HepG2 (cell line): ENCODE data around the gene TSKU. TPM values are rescaled to one million over a fixed set of nuclear protein-coding genes. Genes with fewer than 3 reads are reported as not detected.

ENCODE experiments used
- CBX2 ChIP-seq, 2 experiments: fragments of 200-600 bp in 1 of 2; sonication (generic); formaldehyde crosslinking in 1 of 2; IDR thresholded peaks; 2 replicates each; pipeline versions ENCODE4 v1.7.0 to v1.8.1; 2018 to 2022; ENCODE audit warnings: low read depth in 2 of 2, low read length in 1 of 2, mild to moderate bottlenecking in 1 of 2, missing genetic modification reagents in 1 of 2
- CEBPG ChIP-seq: IDR thresholded peaks from 2 replicates; pipeline ENCODE4 v1.6.1; 2016
- DMAP1 ChIP-seq: IDR thresholded peaks from 2 replicates; pipeline ENCODE4 v1.6.1; 2016
- FOXP4 ChIP-seq: sonication (generic); formaldehyde crosslinking; IDR thresholded peaks from 2 replicates; pipeline ENCODE4 v1.4.0; 2020; ENCODE audit warnings: missing genetic modification reagents
- KDM6A ChIP-seq: IDR thresholded peaks from 2 replicates; pipeline ENCODE4 v1.6.1; 2016; ENCODE audit warnings: low read depth
- NFIB ChIP-seq: sonication (generic); formaldehyde crosslinking; IDR thresholded peaks from 2 replicates; pipeline ENCODE4 v1.9.0; 2021; ENCODE audit warnings: missing genetic modification reagents, mild to moderate bottlenecking, borderline replicate concordance
- PATZ1 ChIP-seq: sonication (generic); formaldehyde crosslinking; IDR thresholded peaks from 2 replicates; pipeline ENCODE4 v1.4.0; 2020; ENCODE audit warnings: missing genetic modification reagents
- PRDM15 ChIP-seq: sonication (generic); formaldehyde crosslinking; IDR thresholded peaks from 2 replicates; pipeline ENCODE4 v1.4.0; 2020; ENCODE audit warnings: missing genetic modification reagents
- REL ChIP-seq: sonication (generic); formaldehyde crosslinking; conservative IDR thresholded peaks from 2 replicates; pipeline ENCODE4 v1.8.0; 2022; ENCODE audit warnings: mild to moderate bottlenecking, missing genetic modification reagents, moderate library complexity
- SMC3 ChIP-seq: IDR thresholded peaks from 2 replicates; pipeline ENCODE4 v1.6.1; 2011; ENCODE audit warnings: low read length, improper control_type of control experiment
- YY1 ChIP-seq: IDR thresholded peaks from 2 replicates; pipeline ENCODE4 v1.6.1; 2011; ENCODE audit warnings: low read length, low read depth, moderate library complexity, mild to moderate bottlenecking; ENCODE audit not compliant: insufficient read depth, insufficient replicate concordance
- ZNF446 ChIP-seq: sonication (generic); formaldehyde crosslinking; IDR thresholded peaks from 2 replicates; pipeline ENCODE4 v1.5.0; 2020; ENCODE audit warnings: mild to moderate bottlenecking, missing genetic modification reagents
- ZNF629 ChIP-seq: sonication (generic); formaldehyde crosslinking; conservative IDR thresholded peaks from 2 replicates; pipeline ENCODE4 v1.5.0; 2020; ENCODE audit warnings: missing genetic modification reagents
- ZNF646 ChIP-seq: sonication (generic); formaldehyde crosslinking; IDR thresholded peaks from 2 replicates; pipeline ENCODE4 v1.9.0; 2021; ENCODE audit warnings: mild to moderate bottlenecking, missing genetic modification reagents
- polyA plus RNA-seq, 8 experiments: library from polyadenylated mRNA; depleted of rRNA in 3 of 8; stranded (reverse) in 7 of 8; unstranded in 1 of 8; fragments of >200 nt; fragmentation: Illumina TruSeq in 4 of 8; extraction: Trizol in 4 of 8; gene quantifications; 2 replicates each; pipeline versions ENCODE4 v1.2.1 to v1.2.3, GENCODE V29; 2011 to 2016; ENCODE audit warnings: low read depth in 4 of 8, missing spikeins in 1 of 8, mixed read lengths in 1 of 8; ENCODE audit not compliant: insufficient read depth in 1 of 8
- total RNA-seq, 5 experiments: library from RNA; depleted of rRNA; stranded (reverse); fragments of >200 nt; fragmentation: Illumina TruSeq; extraction: Trizol; gene quantifications; 2 replicates each; pipeline ENCODE4 v1.2.3, GENCODE V29; 2016; ENCODE audit warnings: low read depth in 1 of 5

TSKU gene
- total and polyA plus RNA-seq, 2 of the 13 experiments (the other 11 are each of a cell fraction or from before 2014, with no cell fraction given) = 20.3 to 21.4 TPM

GRCh38 chr11:76807206-76807875, 24.2 kb downstream of the TSKU start (continued):
- TF ChIP-seq ZNF646 (CRISPR knock-in tag) (no peak), PATZ1 (peak; percentile 17; the same call in 1 of the 2 replicates), REL (CRISPR knock-in tag) (no peak), CEBPG (CRISPR knock-in tag) (no peak), DMAP1 (CRISPR knock-in tag) (no peak), NFIB (CRISPR knock-in tag) (no peak), ZNF446 (no peak), YY1 (peak; percentile 64), CBX2 (IDR thresholded peaks at IDR 0.05; ENCODE audit: low read depth, low read length) (no peak), CBX2 (CRISPR knock-in tag; IDR thresholded peaks at IDR 0.05; ENCODE audit: low read depth) (no peak), SMC3 (peak; percentile 68), FOXP4 (CRISPR knock-in tag) (0 out of 2 replicates have a peak, but pooled peaks have one; percentile 17), ZNF629 (CRISPR knock-in tag) (0 out of 2 replicates have a peak, but pooled peaks have one; percentile 43), KDM6A (no peak), PRDM15 (CRISPR knock-in tag) (no peak)
